OCI-LY7 (cell line): ENCODE data around the gene MAGI1. TPM values are rescaled to one million over a fixed set of nuclear protein-coding genes. Genes with fewer than 3 reads are reported as not detected.

Source experiments
- BruUV-seq: library from RNA; stranded (reverse); fragments of 400-500 nt; replicated peaks from 2 replicates; lab custom pipeline; 2021; lab: Mats Ljungman, UMichigan
- CTCF ChIA-PET: fragments of 300-600 bp; sonication (Branson Sonifier 250); formaldehyde crosslinking; loops from one replicate; lab custom pipeline; 2022; ENCODE audit warnings: antibody characterized with exemption; ENCODE audit not compliant: unreplicated experiment; lab: Charles Lee
- POLR2A ChIA-PET: fragments of 300-600 bp; sonication (Branson Sonifier 250); formaldehyde crosslinking; loops from one replicate; lab custom pipeline; 2022; ENCODE audit warnings: antibody characterized with exemption; lab: Charles Lee
- DNase-seq: peaks from one replicate; pipeline ENCODE4 v3.0.0-alpha.2; 2015; ENCODE audit warnings: low spot score
- H2AFZ ChIP-seq: fragments of 200-600 bp; sonication (generic), shearing (Covaris generic); 2 replicates; pipeline ENCODE4 v1.6.1; 2014; ENCODE audit warnings: mild to moderate bottlenecking, antibody characterized with exemption, low read length, moderate library complexity
- H3K27ac ChIP-seq: fragments of 200-600 bp; sonication (generic); 2 replicates; pipeline ENCODE4 v1.5.1; 2014; ENCODE audit warnings: mixed run types, low read depth, mild to moderate bottlenecking, moderate library complexity, low read length, inconsistent platforms; ENCODE audit not compliant: poor library complexity, severe bottlenecking
- H3K36me3 ChIP-seq: fragments of 200-600 bp; sonication (generic); 2 replicates; pipeline ENCODE4 v1.6.1; 2014; ENCODE audit warnings: mild to moderate bottlenecking, antibody characterized with exemption, low read length, moderate library complexity, mixed read lengths; ENCODE audit not compliant: insufficient read depth
- H3K4me1 ChIP-seq: fragments of 200-600 bp; sonication (generic); 2 replicates; pipeline ENCODE4 v1.5.1; 2014; ENCODE audit warnings: mild to moderate bottlenecking, low read length; ENCODE audit not compliant: insufficient read depth, poor library complexity, severe bottlenecking
- H3K4me2 ChIP-seq: fragments of 200-600 bp; sonication (generic); 2 replicates; pipeline ENCODE4 v1.6.1; 2014; ENCODE audit warnings: mild to moderate bottlenecking, low read length
- H3K4me3 ChIP-seq: fragments of 200-600 bp; sonication (generic); 2 replicates; pipeline ENCODE4 v1.5.1; 2014; ENCODE audit warnings: mild to moderate bottlenecking, low read depth, low read length; ENCODE audit not compliant: poor library complexity, severe bottlenecking
- H3K79me2 ChIP-seq: fragments of 200-600 bp; sonication (generic); 2 replicates; pipeline ENCODE4 v1.6.1; 2016; ENCODE audit warnings: low read depth, mild to moderate bottlenecking, low read length, moderate library complexity, mixed read lengths; ENCODE audit not compliant: insufficient read depth
- H3K9me2 ChIP-seq: fragments of 200-600 bp; sonication (generic); 2 replicates; pipeline ENCODE4 v1.6.1; 2016; ENCODE audit warnings: mild to moderate bottlenecking, low read length, mixed read lengths; ENCODE audit not compliant: insufficient read depth
- H3K9me3 ChIP-seq: fragments of 200-600 bp; sonication (generic); 2 replicates; pipeline ENCODE4 v1.6.1; 2014; ENCODE audit warnings: mild to moderate bottlenecking, mixed run types, low read length, mixed read lengths
- H4K20me1 ChIP-seq: fragments of 200-600 bp; sonication (generic); 2 replicates; pipeline ENCODE4 v1.6.1; 2014; ENCODE audit warnings: mild to moderate bottlenecking, antibody characterized with exemption, low read length, moderate library complexity, mixed read lengths; ENCODE audit not compliant: insufficient read depth
- CTCF ChIP-seq: fragments of 200-600 bp; sonication (generic); conservative IDR thresholded peaks from 2 replicates; pipeline ENCODE4 v1.5.1; 2014; ENCODE audit warnings: mild to moderate bottlenecking, antibody characterized with exemption, low read length, moderate library complexity, mixed read lengths
- EZH2phosphoT487 ChIP-seq: fragments of 200-600 bp; sonication (generic); IDR thresholded peaks from 2 replicates; pipeline ENCODE4 v1.6.1; 2018; ENCODE audit warnings: low read depth, borderline replicate concordance, mild to moderate bottlenecking, mixed run types, antibody characterized with exemption, low read length, moderate library complexity, mixed read lengths
- intact Hi-C: fragments of 100-400 bp; cut with micrococcal nuclease; formaldehyde crosslinking; loops from one replicate; pipeline ENCODE4 v1.10.0; 2022; ENCODE audit not compliant: unreplicated experiment
- total RNA-seq, 2 experiments: library from RNA; depleted of rRNA in 1 of 2; stranded (reverse); fragments of >200 nt in 1 of 2; shearing (Covaris generic) in 1 of 2; gene quantifications; 2 replicates each; pipeline ENCODE4 v1.2.3, GENCODE V29; 2014 to 2022

The MAGI1 gene
- total RNA-seq, 2 experiments from 2014 or later = 0.63 to 2.5 TPM

- Histone ChIP-seq H3K4me3 (no peak overlapping the region), H3K4me1 (no peaks in the 10 kb centered on the region), H3K4me2 (no peak overlapping the region), H4K20me1 (no peaks in the 10 kb centered on the region), H3K79me2 (no peaks in the 10 kb centered on the region), H3K9me2 (no peaks in the 10 kb centered on the region), H2AFZ (no peak overlapping the region), H3K27ac (no peak overlapping the region), H3K36me3 (no peaks in the 10 kb centered on the region), H3K9me3 (no peaks in the 10 kb centered on the region)
- ChIA-PET POLR2A (no interaction called here), CTCF (no interaction called here)
- no peak for TF ChIP-seq CTCF
- no peak for TF ChIP-seq EZH2phosphoT487
- intact Hi-C loops = no loop called here
- no peak for DNase-seq
- no TSS peak for BruUV-seq
Observed at GRCh38 chr3:65703820-65704219, 334.9 kb downstream of the MAGI1 start.

GRCh38 chr3:65703026-65703425 is 335.7 kb downstream of the MAGI1 start:
- ChIA-PET CTCF (no interaction called here), POLR2A (interaction anchor here (0.7 kb wide), 1 partner anchor 549 kb away, joined by 3 read pairs; no protein-coding TSS in a partner anchor)
- no TSS peak for BruUV-seq
- DNase-seq = no peak
- Histone ChIP-seq H3K36me3 (no peaks in the 10 kb centered on the region), H4K20me1 (no peaks in the 10 kb centered on the region), H3K4me1 (no peaks in the 10 kb centered on the region), H2AFZ (no peak overlapping the region), H3K4me3 (no peak overlapping the region), H3K9me3 (no peaks in the 10 kb centered on the region), H3K79me2 (no peaks in the 10 kb centered on the region), H3K27ac (no peak overlapping the region), H3K9me2 (no peaks in the 10 kb centered on the region), H3K4me2 (no peak overlapping the region)
- TF ChIP-seq EZH2phosphoT487 (no peak), CTCF (no peak)
- intact Hi-C loops = no loop called here

GRCh38 chr3:65702202-65702601 is 336.5 kb downstream of the MAGI1 start:
- H3K27ac ChIP-seq = no peak overlapping the region
- H3K4me1 ChIP-seq = no peaks in the 10 kb centered on the region
- H3K4me2 ChIP-seq = no peak overlapping the region
- intact Hi-C loops = no loop called here
- DNase-seq = no peak
- BruUV-seq = no TSS peak
- H2AFZ ChIP-seq = no peak overlapping the region
- TF ChIP-seq EZH2phosphoT487 (no peak), CTCF (no peak)
- H3K79me2 ChIP-seq = no peaks in the 10 kb centered on the region
- H3K9me2 ChIP-seq = no peaks in the 10 kb centered on the region
- H3K9me3 ChIP-seq = no peaks in the 10 kb centered on the region
- CTCF ChIA-PET = no interaction called here
- POLR2A ChIA-PET = interaction anchor here (0.6 to 0.7 kb wide), 2 partner anchors 124 to 550 kb away, joined by 3 read pairs; no protein-coding TSS in a partner anchor
- H3K4me3 ChIP-seq = no peak overlapping the region
- H3K36me3 ChIP-seq = no peaks in the 10 kb centered on the region
- no peaks in the 10 kb centered on the region for H4K20me1 ChIP-seq
